Endothelial cell of umbilical vein (primary cell): Measurements from ENCODE around the gene ACVR2A. TPM values are rescaled to one million over a fixed set of nuclear protein-coding genes. Genes with fewer than 3 reads are reported as not detected.

Experiments used
- BruUV-seq: library from RNA; stranded (reverse); fragments of 400-500 nt; replicated peaks from 2 replicates; lab custom pipeline; 2021; lab: Mats Ljungman, UMichigan
- CTCF ChIA-PET: fragments of 300-600, 350-600 bp; sonication (Branson Sonifier 250); formaldehyde crosslinking; loops from one replicate; lab custom pipeline; 2021; ENCODE audit warnings: antibody characterized with exemption, inconsistent platforms; lab: Charles Lee
- POLR2A ChIA-PET: fragments of 300-600, 350-600 bp; sonication (Branson Sonifier 250); formaldehyde crosslinking; loops from one replicate; lab custom pipeline; 2021; ENCODE audit warnings: antibody characterized with exemption, inconsistent platforms; lab: Charles Lee
- DNase-seq: peaks from one replicate; pipeline ENCODE4 v3.0.0-alpha.2; 2011; ENCODE audit warnings: low read depth, low spot score
- FAIRE-seq: peaks from 2 replicates; lab custom pipeline; 2011; peaks lifted over from hg19 to GRCh38; lab: Jason Lieb, UNC
- H2AFZ ChIP-seq: 2 replicates; pipeline ENCODE4 v1.6.0; 2012; ENCODE audit warnings: low read depth, low read length, control low read depth, inconsistent platforms
- H3K27ac ChIP-seq: 2 replicates; pipeline ENCODE4 v1.5.1; 2011; ENCODE audit warnings: low read depth, mild to moderate bottlenecking, control low read depth, low read length, moderate library complexity; ENCODE audit not compliant: insufficient read depth
- H3K27me3 ChIP-seq, 2 experiments: 2 replicates each; pipeline versions ENCODE4 v1.6.0 to v1.6.1; 2011; ENCODE audit warnings: low read length in 2 of 2, mixed read lengths in 1 of 2; ENCODE audit not compliant: control insufficient read depth in 2 of 2, insufficient read depth in 2 of 2
- H3K36me3 ChIP-seq, 2 experiments: 2 replicates in 1 of 2; 3 replicates in 1 of 2; pipeline ENCODE4 v1.5.1; 2011; ENCODE audit warnings: low read length in 2 of 2, mild to moderate bottlenecking in 1 of 2, moderate library complexity in 1 of 2; ENCODE audit not compliant: control insufficient read depth in 2 of 2, insufficient read depth in 2 of 2; ENCODE audit errors: extremely low read depth in 1 of 2
- H3K4me1 ChIP-seq: 3 replicates; pipeline ENCODE4 v1.5.1; 2011; ENCODE audit warnings: mild to moderate bottlenecking, low read length; ENCODE audit not compliant: control insufficient read depth, insufficient read depth; ENCODE audit errors: extremely low read depth
- H3K4me2 ChIP-seq: 2 replicates; pipeline ENCODE4 v1.6.1; 2011; ENCODE audit warnings: low read length, control low read depth, mixed read lengths; ENCODE audit not compliant: insufficient read depth
- H3K4me3 ChIP-seq, 3 experiments: fragments of 200-600 bp in 1 of 3; sonication (generic), shearing (Covaris generic) in 1 of 3; replicated peaks in 1 of 3; 2 replicates each; pipeline ENCODE4 v1.5.1; 2011 to 2016; ENCODE audit warnings: control low read depth in 3 of 3, low read length in 3 of 3, mild to moderate bottlenecking in 2 of 3, inconsistent platforms in 1 of 3, low read depth in 1 of 3, moderate library complexity in 1 of 3; ENCODE audit not compliant: insufficient read depth in 1 of 3
- H3K79me2 ChIP-seq: 2 replicates; pipeline ENCODE4 v1.6.0; 2012; ENCODE audit warnings: low read length, inconsistent platforms; ENCODE audit not compliant: control insufficient read depth, insufficient read depth
- H3K9ac ChIP-seq: replicated peaks from 2 replicates; pipeline ENCODE3; 2011; ENCODE audit warnings: low read length, control low read depth; ENCODE audit not compliant: insufficient read depth; ENCODE audit errors: extremely low read depth
- H3K9me1 ChIP-seq: replicated peaks from 3 replicates; pipeline ENCODE4 v1.6.0; 2011; ENCODE audit warnings: mild to moderate bottlenecking, low read length; ENCODE audit not compliant: control insufficient read depth, insufficient read depth; ENCODE audit errors: extremely low read depth
- H3K9me3 ChIP-seq: replicated peaks from 2 replicates; pipeline ENCODE4 v1.5.1; 2012; ENCODE audit warnings: low read length, inconsistent platforms; ENCODE audit not compliant: control insufficient read depth, insufficient read depth
- H4K20me1 ChIP-seq: replicated peaks from 2 replicates; pipeline ENCODE3; 2011; ENCODE audit warnings: mild to moderate bottlenecking, low read length; ENCODE audit not compliant: control insufficient read depth, insufficient read depth; ENCODE audit errors: extremely low read depth
- CTCF ChIP-seq, 2 donors: IDR thresholded peaks; 1 replicate in 1 of 2; 2 replicates in 1 of 2; pipeline ENCODE4 v1.5.1; 2011; ENCODE audit warnings: low read length in 2 of 2, mild to moderate bottlenecking in 2 of 2, moderate library complexity in 2 of 2, control low read depth in 1 of 2, inconsistent platforms in 1 of 2, low read depth in 1 of 2; ENCODE audit not compliant: insufficient read depth in 1 of 2; ENCODE audit errors: extremely low read depth in 1 of 2
- EZH2 ChIP-seq: IDR thresholded peaks from 2 replicates; pipeline ENCODE4 v1.6.1; 2012; ENCODE audit warnings: borderline replicate concordance, low read depth, mild to moderate bottlenecking, moderate library complexity, low read length, inconsistent platforms; ENCODE audit not compliant: severe bottlenecking
- FOS ChIP-seq: IDR thresholded peaks from 2 replicates; pipeline ENCODE4 v1.6.1; 2011; ENCODE audit warnings: mild to moderate bottlenecking, low read length, moderate library complexity, borderline replicate concordance; ENCODE audit not compliant: insufficient read depth
- GATA2 ChIP-seq: IDR thresholded peaks from 2 replicates; pipeline ENCODE4 v1.7.0; 2011; ENCODE audit warnings: low read depth, mild to moderate bottlenecking, moderate library complexity, mixed read lengths, low read length; ENCODE audit not compliant: insufficient read length, insufficient read depth
- JUN ChIP-seq: IDR thresholded peaks from 2 replicates; pipeline ENCODE4 v1.6.1; 2011; ENCODE audit warnings: borderline replicate concordance, low read depth; ENCODE audit not compliant: insufficient read length, insufficient read depth
- MYC ChIP-seq: IDR thresholded peaks from one replicate; pipeline ENCODE4 v1.6.1; 2011; ENCODE audit warnings: mild to moderate bottlenecking, low read depth, low read length
- POLR2A ChIP-seq: IDR thresholded peaks from 2 replicates; pipeline ENCODE4 v1.6.1; 2012; ENCODE audit warnings: low read depth, mild to moderate bottlenecking, control low read depth, low read length
- POLR2AphosphoS5 ChIP-seq: IDR thresholded peaks from 2 replicates; pipeline ENCODE4 v1.6.1; 2012; ENCODE audit warnings: low read depth, mild to moderate bottlenecking, control low read depth, low read length, moderate library complexity; ENCODE audit not compliant: insufficient read depth
- dilution Hi-C: fragments of 300-500 bp; cut with MboI; formaldehyde crosslinking; loops from one replicate; pipeline ENCODE4 v1.15.0; 2019; ENCODE audit warnings: low sequenced_read_pairs; ENCODE audit not compliant: extremely low pct_ligation_motif_present
- intact Hi-C: fragments of 100-400 bp; cut with micrococcal nuclease; formaldehyde crosslinking; loops from one replicate; pipeline ENCODE4 v1.10.0; 2022
- polyA plus RNA-seq, 4 experiments: library from polyadenylated mRNA; depleted of rRNA in 3 of 4; stranded (reverse) in 3 of 4; unstranded in 1 of 4; fragments of >200 nt; gene quantifications; 2 replicates each; pipeline versions ENCODE4 v1.2.1 to v1.2.3, GENCODE V29; 2011 to 2012; ENCODE audit warnings: missing spikeins in 1 of 4
- total RNA-seq: library from RNA; stranded (reverse); gene quantifications from 2 replicates; pipeline ENCODE4 v1.2.3, GENCODE V29; 2021
- TF ChIP-seq, protein P1 (sequence below): IDR thresholded peaks from 2 replicates; pipeline ENCODE4 v1.6.1; 2011; ENCODE audit not compliant: insufficient read depth, insufficient read length

The ACVR2A gene
- total and polyA plus RNA-seq, 2 donors (not counting 3 experiments of a cell fraction or from before 2014, with no cell fraction given), result 1.7 to 7.9 TPM

GRCh38 chr2:147879846-147880245, 35.0 kb downstream of the ACVR2A start:
- dilution Hi-C loops, result no loop called here
- Histone ChIP-seq H3K36me3 (no peaks in the 10 kb centered on the region), H3K4me3 (no peak overlapping the region), H3K4me2 (no peak overlapping the region), H4K20me1 (no peaks in the 10 kb centered on the region), H3K79me2 (peaks cover 10% of the 10 kb centered on the region), H3K9me3 (no peaks in the 10 kb centered on the region), H3K4me1 (no peaks in the 10 kb centered on the region), H3K27ac (no peak overlapping the region), H3K9me1 (no peaks in the 10 kb centered on the region), H2AFZ (no peak overlapping the region), H3K27me3 (no peaks in the 10 kb centered on the region), H3K9ac (no peak overlapping the region)
- FAIRE-seq (no peak), DNase-seq (no peak)
- intact Hi-C loops, result no loop called here
- BruUV-seq, result no TSS peak
- POLR2A ChIA-PET, result no interaction called here
- TF ChIP-seq GATA2, result no peak
- TF ChIP-seq POLR2A, result no peak
- TF ChIP-seq FOS, result no peak
- TF ChIP-seq POLR2AphosphoS5, result no peak
- no peak for TF ChIP-seq JUN
- no peak for TF ChIP-seq MYC
- no peak for TF ChIP-seq EZH2
- CTCF ChIA-PET, result interaction anchor here (1.4 kb wide), 1 partner anchor 24 kb away, joined by 3 read pairs; no protein-coding TSS in a partner anchor

DNA sequence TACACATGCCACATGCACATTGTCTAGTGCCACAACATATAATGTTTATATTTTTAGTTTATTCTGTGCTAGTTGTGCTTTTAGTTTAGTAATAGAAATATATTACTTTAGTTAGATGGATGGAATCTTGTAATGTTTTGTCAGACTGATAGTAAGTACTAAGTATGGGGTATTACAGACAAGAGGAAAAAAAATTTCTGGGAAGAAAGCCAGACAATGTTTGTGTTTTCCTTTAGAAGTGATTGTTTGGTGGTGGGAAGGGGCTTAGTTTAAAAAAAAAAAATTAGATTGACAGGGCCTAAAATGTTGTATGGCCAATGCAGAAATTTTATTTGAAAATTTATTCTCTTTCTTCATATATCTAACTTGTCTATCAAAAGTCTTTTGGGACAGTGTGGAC, 37.8 kb downstream of the ACVR2A start:
- BruUV-seq, result no TSS peak
- no peak for FAIRE-seq

More for the DNA sequence above, 37.8 kb downstream of the ACVR2A start:
- Histone ChIP-seq H3K9me1 (no peaks in the 10 kb centered on the region), H3K4me3 (no peak overlapping the region), H2AFZ (no peak overlapping the region), H3K79me2 (peaks cover 3% of the 10 kb centered on the region), H3K9me3 (no peaks in the 10 kb centered on the region), H3K4me1 (no peaks in the 10 kb centered on the region), H4K20me1 (no peaks in the 10 kb centered on the region), H3K36me3 (no peaks in the 10 kb centered on the region), H3K27ac (no peak overlapping the region), H3K9ac (no peak overlapping the region), H3K4me2 (no peak overlapping the region), H3K27me3 (no peaks in the 10 kb centered on the region)
- intact Hi-C loops (no loop called here), dilution Hi-C loops (no loop called here)
- no peak for DNase-seq
- TF ChIP-seq, protein P1, sequence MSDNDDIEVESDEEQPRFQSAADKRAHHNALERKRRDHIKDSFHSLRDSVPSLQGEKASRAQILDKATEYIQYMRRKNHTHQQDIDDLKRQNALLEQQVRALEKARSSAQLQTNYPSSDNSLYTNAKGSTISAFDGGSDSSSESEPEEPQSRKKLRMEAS, result no peak
- TF ChIP-seq MYC (no peak), EZH2 (no peak), CTCF (IDR thresholded peaks at IDR 0.05; ENCODE audit: extremely low read depth in 1 of 2, insufficient read depth in 1 of 2, low read depth in 1 of 2, low read length in 2 of 2) (no peak), POLR2A (no peak), FOS (no peak), GATA2 (no peak), POLR2AphosphoS5 (no peak), JUN (no peak)
- ChIA-PET POLR2A (no interaction called here), CTCF (no interaction called here)
